Measurements from ENCODE around the gene PRR29.
"Not testable (repeated sequence)": the region's sequence is repeated elsewhere in the genome, so short reads cannot be mapped to it uniquely, and the experiment has no call there.

Gene PRR29

GRCh38 chr17:64016974-64017373, 18.8 kb downstream of the PRR29 start:
- no peak overlapping the region for H3K27ac ChIP-seq
- no peaks in the 10 kb centered on the region for H3K4me1 ChIP-seq
- no peaks in the 10 kb centered on the region for H3K27me3 ChIP-seq
- H3K4me3 ChIP-seq: no peak overlapping the region
- intact Hi-C loops (cut with DNase I; ENCODE audit: low total_unique reads): no loop called here
- no peak for TF ChIP-seq CTCF (IDR thresholded peaks at IDR 0.05)
- no peak for DNase-seq
- H3K36me3 ChIP-seq: no peaks in the 10 kb centered on the region
- H3K9me3 ChIP-seq: no peaks in the 10 kb centered on the region

GRCh38 chr17:64017381-64017980, 19.3 kb downstream of the PRR29 start:
- intact Hi-C loops (cut with DNase I; ENCODE audit: low total_unique reads): no loop called here
- H3K36me3 ChIP-seq: no peaks in the 10 kb centered on the region
- no peaks in the 10 kb centered on the region for H3K9me3 ChIP-seq
- no peak overlapping the region for H3K27ac ChIP-seq
- TF ChIP-seq CTCF (IDR thresholded peaks at IDR 0.05): peak in 1 of 2 experiments; percentile 7
- no peaks in the 10 kb centered on the region for H3K4me1 ChIP-seq
- H3K27me3 ChIP-seq: no peaks in the 10 kb centered on the region
- no peak for DNase-seq
- no peak overlapping the region for H3K4me3 ChIP-seq

- intact Hi-C loops (cut with DNase I; ENCODE audit: low total_unique reads); H3K4me1 ChIP-seq; H3K4me3 ChIP-seq; DNase-seq; H3K27me3 ChIP-seq; H3K27ac ChIP-seq; H3K9me3 ChIP-seq; H3K36me3 ChIP-seq: not testable (repeated sequence)
These were observed 21.4 kb downstream of the PRR29 start for GRCh38 chr17:64019551-64019961.

GRCh38 chr17:64020056-64020766, 22.1 kb downstream of the PRR29 start, which contains the start of gene ICAM2:
ICAM2 (minus strand) TSS chr17:64020633; CDS start chr17:64006691, 13,942 bp downstream.
- no peaks in the 10 kb centered on the region for H3K4me1 ChIP-seq
- no peaks in the 10 kb centered on the region for H3K9me3 ChIP-seq
- H3K27me3 ChIP-seq: no peaks in the 10 kb centered on the region
- TF ChIP-seq CTCF (IDR thresholded peaks at IDR 0.05): no peak
- intact Hi-C loops (cut with DNase I; ENCODE audit: low total_unique reads): loop anchor here (10.0 kb wide), 2 partner anchors 95 to 265 kb away; no protein-coding TSS in a partner anchor
- peak within 1 kb of the TSS; percentile 28 to 45 for H3K4me3 ChIP-seq
- H3K27ac ChIP-seq: peak within 1 kb of the TSS in 1 of 2 donors; percentile 53
- H3K36me3 ChIP-seq: no peaks in the 10 kb centered on the region
- peak in 1 of 2 donors; percentile 68 for DNase-seq

GRCh38 chr17:64022611-64023063, 24.5 kb downstream of the PRR29 start:
- no peaks in the 10 kb centered on the region for H3K36me3 ChIP-seq
- DNase-seq: no peak
- H3K4me1 ChIP-seq: no peaks in the 10 kb centered on the region
- H3K4me3 ChIP-seq: no peak overlapping the region
- intact Hi-C loops (cut with DNase I; ENCODE audit: low total_unique reads): loop anchor here (10.0 kb wide), 2 partner anchors 98 to 262 kb away; no protein-coding TSS in a partner anchor
- no peaks in the 10 kb centered on the region for H3K9me3 ChIP-seq
- no peak for TF ChIP-seq CTCF (IDR thresholded peaks at IDR 0.05)
- no peak overlapping the region for H3K27ac ChIP-seq
- H3K27me3 ChIP-seq: peaks cover 0 to 11% of the 10 kb centered on the region in 2 donors

- Histone ChIP-seq H3K9me3 (no peaks in the 10 kb centered on the region), H3K4me1 (no peaks in the 10 kb centered on the region), H3K36me3 (no peaks in the 10 kb centered on the region), H3K27ac (no peak overlapping the region), H3K27me3 (peaks cover 0 to 11% of the 10 kb centered on the region in 2 donors), H3K4me3 (no peak overlapping the region)
- no peak for DNase-seq
- TF ChIP-seq CTCF (IDR thresholded peaks at IDR 0.05): no peak
- intact Hi-C loops (cut with DNase I; ENCODE audit: low total_unique reads): loop anchor here (10.0 kb wide), 2 partner anchors 99 to 261 kb away; no protein-coding TSS in a partner anchor
These were observed 26.1 kb downstream of the PRR29 start for GRCh38 chr17:64024215-64024654.
